Spleen (tissue), 11 donors: ENCODE measurements around the gene ABCG1. TPM values are rescaled to one million over a fixed set of nuclear protein-coding genes. Genes with fewer than 3 reads are reported as not detected.

Experiments
- DNase-seq: peaks from one replicate; pipeline ENCODE4 v3.0.0-alpha.2; 2020
- H3K27ac ChIP-seq, 8 donors: fragments of 200-600 bp; sonication (generic) in 7 of 8; 1 replicate in 4 of 8; 2 replicates in 4 of 8; pipeline versions ENCODE4 v1.5.0 to v1.8.0; 2016 to 2021; ENCODE audit warnings: inconsistent platforms in 4 of 8, mild to moderate bottlenecking in 4 of 8, moderate library complexity in 1 of 8
- H3K27me3 ChIP-seq, 7 donors: fragments of 200-600 bp; sonication (generic) in 6 of 7; replicated peaks in 1 of 7; 1 replicate in 4 of 7; 2 replicates in 3 of 7; pipeline versions ENCODE4 v1.5.0 to v1.8.0; 2016 to 2021; ENCODE audit warnings: inconsistent platforms in 3 of 7, mild to moderate bottlenecking in 1 of 7
- H3K36me3 ChIP-seq, 6 donors: fragments of 200-600 bp; sonication (generic) in 5 of 6; 1 replicate in 4 of 6; 2 replicates in 2 of 6; pipeline versions ENCODE4 v1.5.0 to v1.8.0; 2016 to 2021; ENCODE audit warnings: inconsistent platforms in 2 of 6
- H3K4me1 ChIP-seq, 6 donors: fragments of 200-600 bp; sonication (generic) in 5 of 6; 1 replicate in 3 of 6; 2 replicates in 3 of 6; pipeline versions ENCODE4 v1.5.0 to v1.8.0; 2016 to 2021; ENCODE audit warnings: inconsistent platforms in 3 of 6
- H3K4me3 ChIP-seq, 8 donors: fragments of 200-600 bp; sonication (generic) in 7 of 8; 1 replicate in 4 of 8; 2 replicates in 4 of 8; pipeline versions ENCODE4 v1.5.0 to v1.8.0; 2016 to 2021; ENCODE audit warnings: inconsistent platforms in 4 of 8, mild to moderate bottlenecking in 4 of 8, moderate library complexity in 2 of 8
- H3K9me3 ChIP-seq, 8 donors: fragments of 200-600 bp; sonication (generic) in 7 of 8; 1 replicate in 4 of 8; 2 replicates in 4 of 8; pipeline versions ENCODE4 v1.5.0 to v1.8.0; 2016 to 2021; ENCODE audit warnings: inconsistent platforms in 4 of 8
- POLR2A ChIP-seq, 3 donors: fragments of 450-650 bp; IDR thresholded peaks; one replicate each; pipeline ENCODE4 v1.5.1; 2017; ENCODE audit warnings: antibody characterized with exemption in 3 of 3, mild to moderate bottlenecking in 1 of 3
- POLR2AphosphoS5 ChIP-seq, 3 donors: sonication (generic); formaldehyde crosslinking; IDR thresholded peaks; one replicate each; pipeline ENCODE4 v1.5.1; 2017; ENCODE audit warnings: antibody characterized with exemption in 3 of 3
- WGBS, 5 donors: extraction: QIAGEN DNeasy Blood & Tissue Kit in 3 of 5; methylation state at CpG; one replicate each; pipeline versions ENCODE4 v1.1.5 to v1.1.7; 2013 to 2018; 5-methylcytosine and 5-hydroxymethylcytosine counted together
- intact Hi-C: fragments of 100-400 bp; cut with DNase I; formaldehyde crosslinking; loops from one replicate; pipeline ENCODE4 v1.15.0; 2023; ENCODE audit warnings: low total_unique reads
- polyA plus RNA-seq, 3 donors: library from polyadenylated mRNA; stranded (reverse); fragments of 200-250 nt; gene quantifications; one replicate each; pipeline ENCODE4 v1.2.1, GENCODE V29; 2013
- total RNA-seq, 7 donors: library from RNA; depleted of rRNA in 3 of 7; stranded (reverse); fragments of >200 nt in 3 of 7; fragmentation: NEBNext Ultra II Directional in 4 of 7; extraction: Animal tissue kit (Norgen Biotek cat#: 25700) in 4 of 7; gene quantifications; one replicate each; pipeline versions ENCODE4 v1.1.0 to v1.2.1, GENCODE V29; 2016 to 2021
- TF ChIP-seq, protein P1 (sequence below), 11 experiments: fragments of 200-600 bp in 7 of 11; fragments of 450-650 bp in 4 of 11; sonication (generic) in 4 of 11; IDR thresholded peaks in 8 of 11; conservative IDR thresholded peaks in 3 of 11; 1 replicate in 7 of 11; 2 replicates in 4 of 11; pipeline versions ENCODE4 v1.4.0 to v1.8.0; 2016 to 2021; ENCODE audit warnings: antibody characterized with exemption in 11 of 11, inconsistent platforms in 4 of 11, mild to moderate bottlenecking in 1 of 11
- donor health status: healthy with polysubstance abuse.
- donor health status: DM: no; HTN: no; CAD: no; lungs with moderate emphysema.
- donor health status: DM: no; HTN: no; CAD: no.
- donor health status: Bipolar disorder and iron deficiency.
- donor health status: healthy.
- donor health status: DM: no; HTN: no; CAD: no.
- donor health status: DM: yes; HTN: yes; CAD: no.

Gene ABCG1
- total and polyA plus RNA-seq, 10 donors = 14.6 to 143 (median 96.7) TPM

- intact Hi-C loops = no loop called here
These were observed 14.4 kb downstream of the ABCG1 start for GRCh38 chr21:42233067-42233961.

GRCh38 chr21:42234041-42234440, 15.1 kb downstream of the ABCG1 start:
- H3K9me3 ChIP-seq = no peaks in the 10 kb centered on the region
- WGBS, 5 donors = 42 to 67% (median 52%) methylated on average over 8 of the region's 8 CpGs
- H3K4me3 ChIP-seq = peak overlapping the region in 7 of 8 donors; percentile 34 to 68 (median 43)
- H3K27ac ChIP-seq = peak overlapping the region; percentile 36 to 93 (median 88)
- no peaks in the 10 kb centered on the region for H3K27me3 ChIP-seq
- peaks cover 0 to 8% (median 0%) of the 10 kb centered on the region in 6 donors for H3K36me3 ChIP-seq
- TF ChIP-seq POLR2A (IDR thresholded peaks at IDR 0.05) (no peak), POLR2AphosphoS5 (IDR thresholded peaks at IDR 0.05) (no peak)
- TF ChIP-seq, protein P1, sequence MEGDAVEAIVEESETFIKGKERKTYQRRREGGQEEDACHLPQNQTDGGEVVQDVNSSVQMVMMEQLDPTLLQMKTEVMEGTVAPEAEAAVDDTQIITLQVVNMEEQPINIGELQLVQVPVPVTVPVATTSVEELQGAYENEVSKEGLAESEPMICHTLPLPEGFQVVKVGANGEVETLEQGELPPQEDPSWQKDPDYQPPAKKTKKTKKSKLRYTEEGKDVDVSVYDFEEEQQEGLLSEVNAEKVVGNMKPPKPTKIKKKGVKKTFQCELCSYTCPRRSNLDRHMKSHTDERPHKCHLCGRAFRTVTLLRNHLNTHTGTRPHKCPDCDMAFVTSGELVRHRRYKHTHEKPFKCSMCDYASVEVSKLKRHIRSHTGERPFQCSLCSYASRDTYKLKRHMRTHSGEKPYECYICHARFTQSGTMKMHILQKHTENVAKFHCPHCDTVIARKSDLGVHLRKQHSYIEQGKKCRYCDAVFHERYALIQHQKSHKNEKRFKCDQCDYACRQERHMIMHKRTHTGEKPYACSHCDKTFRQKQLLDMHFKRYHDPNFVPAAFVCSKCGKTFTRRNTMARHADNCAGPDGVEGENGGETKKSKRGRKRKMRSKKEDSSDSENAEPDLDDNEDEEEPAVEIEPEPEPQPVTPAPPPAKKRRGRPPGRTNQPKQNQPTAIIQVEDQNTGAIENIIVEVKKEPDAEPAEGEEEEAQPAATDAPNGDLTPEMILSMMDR (IDR thresholded peaks at IDR 0.05 in 8 of 11, conservative IDR thresholded peaks at IDR 0.05 in 3 of 11) = no peak
- intact Hi-C loops = no loop called here
- peaks cover 77 to 100% (median 97%) of the 10 kb centered on the region in 6 donors for H3K4me1 ChIP-seq
- peak; percentile 73 for DNase-seq

More at GRCh38 chr21:42233067-42233961, 14.4 kb downstream of the ABCG1 start:
- DNase-seq = peak; percentile 91
- peak overlapping the region; percentile 36 to 93 (median 88) for H3K27ac ChIP-seq
- peaks cover 79 to 100% (median 97%) of the 10 kb centered on the region in 6 donors for H3K4me1 ChIP-seq
- 6 to 13% (median 10%) methylated on average over 14 of the region's 14 CpGs for WGBS, 5 donors
- peak overlapping the region in 2 of 8 donors; percentile 1 to 68 for H3K4me3 ChIP-seq
- H3K9me3 ChIP-seq = no peaks in the 10 kb centered on the region
- TF ChIP-seq POLR2AphosphoS5 (IDR thresholded peaks at IDR 0.05) (peak; percentile 62 to 93 (median 92)), POLR2A (IDR thresholded peaks at IDR 0.05) (no peak)
- TF ChIP-seq, protein P1 (IDR thresholded peaks at IDR 0.05 in 8 of 11, conservative IDR thresholded peaks at IDR 0.05 in 3 of 11) = peak in 10 of 11 experiments; percentile 29 to 70 (median 53)
- peaks cover 0 to 11% (median 0%) of the 10 kb centered on the region in 6 donors for H3K36me3 ChIP-seq
- no peaks in the 10 kb centered on the region for H3K27me3 ChIP-seq

DNA sequence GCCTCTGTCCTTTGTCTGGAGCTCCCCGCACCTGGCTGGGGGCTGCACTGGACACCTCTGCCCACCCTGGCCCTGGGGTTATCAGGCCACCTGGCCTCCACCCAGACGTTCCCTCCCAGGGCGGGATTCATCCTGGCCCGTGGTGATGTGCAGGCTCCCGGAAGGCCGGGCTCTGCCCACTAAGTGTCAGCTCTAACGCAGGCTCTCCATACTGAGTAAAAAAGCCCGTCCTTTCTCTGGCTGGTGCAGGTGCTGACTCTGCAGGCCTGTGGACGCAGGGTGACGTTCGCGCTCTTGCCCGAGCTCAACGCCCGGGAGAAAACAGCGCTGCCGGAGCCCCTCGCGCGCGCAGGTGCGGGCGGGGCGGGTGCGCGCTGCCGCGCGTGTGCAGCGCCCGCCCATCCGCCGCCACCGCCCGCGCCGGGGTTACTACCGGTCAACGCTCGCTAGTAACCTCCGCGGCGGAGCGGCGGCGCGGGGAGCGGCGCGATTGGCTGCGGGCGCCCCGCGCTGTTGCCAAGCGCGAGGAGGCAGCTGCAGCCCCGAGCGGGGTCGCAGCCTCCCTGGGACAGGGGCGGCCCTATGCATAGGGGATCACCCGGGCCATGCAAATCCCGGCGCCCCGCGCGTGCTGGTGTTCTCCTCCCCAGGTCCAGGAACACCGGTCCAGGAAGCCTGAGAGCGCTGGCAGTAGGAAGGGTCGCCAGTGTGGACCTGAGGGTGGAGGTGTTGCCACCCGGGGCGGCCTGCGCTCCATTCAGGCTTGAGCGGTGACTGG, 15.7 kb downstream of the ABCG1 start:
- H3K27ac ChIP-seq = peak overlapping the region; percentile 64 to 93 (median 88)
- peak; percentile 96 for DNase-seq
- TF ChIP-seq, protein P1 (IDR thresholded peaks at IDR 0.05 in 8 of 11, conservative IDR thresholded peaks at IDR 0.05 in 3 of 11) = no peak
- TF ChIP-seq POLR2AphosphoS5 (IDR thresholded peaks at IDR 0.05) = peak; percentile 77 to 83 (median 82)
- TF ChIP-seq POLR2A (IDR thresholded peaks at IDR 0.05) = no peak
- H3K36me3 ChIP-seq = peaks cover 0 to 2% (median 0%) of the 10 kb centered on the region in 6 donors
- WGBS, 5 donors = 3 to 21% (median 5%) methylated on average over 18 to 73 of the region's 73 CpGs
- H3K4me3 ChIP-seq = peak overlapping the region; percentile 18 to 68 (median 42)
- no peaks in the 10 kb centered on the region for H3K27me3 ChIP-seq
- peaks cover 74 to 100% (median 97%) of the 10 kb centered on the region in 6 donors for H3K4me1 ChIP-seq
- intact Hi-C loops = no loop called here
- no peaks in the 10 kb centered on the region for H3K9me3 ChIP-seq
